PFSK-1 (cell line): Measurements from ENCODE around the gene ELMO1.

Source experiments
- POLR2AphosphoS5 ChIP-seq: IDR thresholded peaks from 2 replicates; pipeline ENCODE4 v1.6.1; 2012; ENCODE audit warnings: low read depth, mild to moderate bottlenecking, control low read depth, low read length, moderate library complexity
- SIN3A ChIP-seq: IDR thresholded peaks from 2 replicates; pipeline ENCODE4 v1.6.1; 2012; ENCODE audit warnings: mild to moderate bottlenecking, low read length, moderate library complexity, borderline replicate concordance; ENCODE audit not compliant: insufficient read depth
- TAF1 ChIP-seq: IDR thresholded peaks from 2 replicates; pipeline ENCODE4 v1.6.1; 2012; ENCODE audit warnings: low read length, control low read depth, borderline replicate concordance; ENCODE audit not compliant: insufficient read depth

DNA sequence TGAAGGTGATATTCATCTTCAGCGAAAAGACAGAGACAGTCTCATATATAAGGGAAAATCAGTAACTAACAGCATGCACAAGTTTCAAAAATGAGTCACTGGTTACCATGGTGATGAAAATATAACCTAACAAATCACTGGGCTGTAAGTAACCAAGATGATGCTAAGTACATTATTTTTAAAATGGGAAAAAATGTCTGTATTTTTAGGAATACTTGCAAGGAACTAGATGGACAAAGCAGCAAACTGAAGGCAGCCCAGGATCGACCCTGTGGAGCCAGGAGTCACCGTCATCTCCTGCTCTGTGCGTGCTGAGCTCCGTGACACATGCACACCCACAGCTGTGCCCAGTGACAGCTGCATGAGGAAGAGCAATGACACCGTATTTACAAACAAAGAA lies 137.3 kb downstream of the ELMO1 start:
- TF ChIP-seq TAF1 (no peak), POLR2AphosphoS5 (no peak), SIN3A (no peak)
